Endothelial cell (in vitro differentiated cells): ENCODE results near the gene CACNB2. TPM values are rescaled to one million over a fixed set of nuclear protein-coding genes. Genes with fewer than 3 reads are reported as not detected.

Source experiments
- DNase-seq: peaks from one replicate; pipeline ENCODE4 v3.0.0; 2021; ENCODE audit warnings: low spot score
- H3K27ac Mint-ChIP-seq: one replicate; pipeline ENCODE4 v1.8.0; 2021; ENCODE audit warnings: mixed read lengths, inconsistent platforms; ENCODE audit not compliant: unreplicated experiment
- H3K27me3 Mint-ChIP-seq: one replicate; pipeline ENCODE4 v1.8.0; 2021; ENCODE audit warnings: mild to moderate bottlenecking, moderate library complexity, mixed read lengths, inconsistent platforms; ENCODE audit not compliant: unreplicated experiment
- H3K36me3 Mint-ChIP-seq: one replicate; pipeline ENCODE4 v1.8.0; 2021; ENCODE audit warnings: mild to moderate bottlenecking, low read depth, mixed read lengths, inconsistent platforms; ENCODE audit not compliant: unreplicated experiment
- H3K4me1 Mint-ChIP-seq: one replicate; pipeline ENCODE4 v1.8.0; 2021; ENCODE audit warnings: mild to moderate bottlenecking, mixed read lengths, inconsistent platforms; ENCODE audit not compliant: unreplicated experiment
- H3K4me3 Mint-ChIP-seq: one replicate; pipeline ENCODE4 v1.8.0; 2021; ENCODE audit warnings: mild to moderate bottlenecking, mixed read lengths, inconsistent platforms; ENCODE audit not compliant: unreplicated experiment
- H3K9me3 Mint-ChIP-seq: one replicate; pipeline ENCODE4 v1.8.0; 2021; ENCODE audit warnings: mixed read lengths, inconsistent platforms; ENCODE audit not compliant: unreplicated experiment
- CTCF ChIP-seq: fragments of 200-600 bp; sonication (generic); IDR thresholded peaks from one replicate; pipeline ENCODE4 v1.5.0; 2021; ENCODE audit warnings: antibody characterized with exemption; ENCODE audit not compliant: unreplicated experiment
- total RNA-seq: library from RNA; stranded (reverse); fragmentation: NEBNext Ultra II Directional; extraction: Animal tissue kit (Norgen Biotek cat#: 25700); gene quantifications from one replicate; pipeline ENCODE4 v1.2.1, GENCODE V29; 2021; ENCODE audit not compliant: unreplicated experiment

The CACNB2 gene
- total RNA-seq, 1 donor from 2014 or later = 1.5 TPM

GRCh38 chr10:18321371-18321770 lies 181.1 kb downstream of the CACNB2 start:
- H3K9me3 Mint-ChIP-seq = no peaks in the 10 kb centered on the region
- H3K36me3 Mint-ChIP-seq = no peaks in the 10 kb centered on the region
- H3K4me1 Mint-ChIP-seq = no peaks in the 10 kb centered on the region

GRCh38 chr10:18323916-18324315 lies 183.7 kb downstream of the CACNB2 start:
- H3K27me3 Mint-ChIP-seq = peaks cover 8% of the 10 kb centered on the region
- H3K36me3 Mint-ChIP-seq = no peaks in the 10 kb centered on the region
- H3K4me1 Mint-ChIP-seq = no peaks in the 10 kb centered on the region
- H3K4me3 Mint-ChIP-seq = no peak overlapping the region
- no peak for TF ChIP-seq CTCF
- H3K9me3 Mint-ChIP-seq = no peaks in the 10 kb centered on the region
- no peak overlapping the region for H3K27ac Mint-ChIP-seq
- DNase-seq = no peak

More at GRCh38 chr10:18321371-18321770, 181.1 kb downstream of the CACNB2 start:
- Mint-ChIP-seq H3K4me3 (no peak overlapping the region), H3K27me3 (peaks cover 9% of the 10 kb centered on the region), H3K27ac (no peak overlapping the region)
- no peak for TF ChIP-seq CTCF
- no peak for DNase-seq

GRCh38 chr10:18325410-18325809 lies 185.2 kb downstream of the CACNB2 start:
- DNase-seq = no peak
- Mint-ChIP-seq H3K27ac (no peak overlapping the region), H3K36me3 (no peaks in the 10 kb centered on the region), H3K4me3 (no peak overlapping the region), H3K27me3 (peaks cover 8% of the 10 kb centered on the region), H3K9me3 (no peaks in the 10 kb centered on the region), H3K4me1 (no peaks in the 10 kb centered on the region)
- no peak for TF ChIP-seq CTCF

- no peak for TF ChIP-seq CTCF
- Mint-ChIP-seq H3K9me3 (no peaks in the 10 kb centered on the region), H3K4me3 (no peak overlapping the region), H3K4me1 (no peaks in the 10 kb centered on the region), H3K27me3 (peaks cover 8% of the 10 kb centered on the region), H3K27ac (no peak overlapping the region), H3K36me3 (no peaks in the 10 kb centered on the region)
- no peak for DNase-seq
Measured at GRCh38 chr10:18325889-18326531, 185.8 kb downstream of the CACNB2 start.

- Mint-ChIP-seq H3K36me3 (no peaks in the 10 kb centered on the region), H3K4me3 (no peak overlapping the region), H3K27ac (no peak overlapping the region), H3K9me3 (no peaks in the 10 kb centered on the region), H3K27me3 (peaks cover 8% of the 10 kb centered on the region), H3K4me1 (no peaks in the 10 kb centered on the region)
- no peak for DNase-seq
- no peak for TF ChIP-seq CTCF
Measured at GRCh38 chr10:18328941-18329340, 188.7 kb downstream of the CACNB2 start.
